Activated CD8-positive, alpha-beta memory T cell treated with anti-CD3 and anti-CD28 coated beads, Interleukin-2, amount 50 U/mL, for 24 hours (primary cell): ENCODE results near the gene IQCF5.
"Not testable (repeated sequence)": the region's sequence is repeated elsewhere in the genome, so short reads cannot be mapped to it uniquely, and the experiment has no call there.

ENCODE experiments used
- DNase-seq: peaks from one replicate; pipeline ENCODE4 v3.0.0-alpha.2; 2020; ENCODE audit errors: extremely low read depth

Gene IQCF5

DNA sequence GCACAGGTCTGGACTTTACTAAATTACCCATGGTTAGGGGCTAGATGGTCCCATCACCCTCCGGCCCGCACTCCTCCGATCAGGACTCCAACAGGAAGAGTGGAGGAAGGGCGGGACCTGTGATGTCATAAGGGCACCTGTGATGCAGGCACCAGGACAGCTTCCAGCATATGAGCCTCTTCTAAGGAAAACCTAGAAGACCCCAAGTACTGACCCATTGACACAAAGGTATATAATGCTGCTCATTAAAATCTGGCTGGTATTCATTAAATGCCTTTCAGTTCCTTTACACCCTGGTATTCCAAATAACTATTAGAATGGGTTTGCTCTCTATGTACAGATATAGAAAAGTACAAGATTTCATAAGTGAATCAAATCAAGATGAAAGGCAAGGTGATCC is at the start of gene IQCF5:
IQCF5 (minus strand) TSS at position 101 of the 400 bp plus-strand sequence; CDS start at position 31, 70 bp downstream.
- no peak for DNase-seq

DNA sequence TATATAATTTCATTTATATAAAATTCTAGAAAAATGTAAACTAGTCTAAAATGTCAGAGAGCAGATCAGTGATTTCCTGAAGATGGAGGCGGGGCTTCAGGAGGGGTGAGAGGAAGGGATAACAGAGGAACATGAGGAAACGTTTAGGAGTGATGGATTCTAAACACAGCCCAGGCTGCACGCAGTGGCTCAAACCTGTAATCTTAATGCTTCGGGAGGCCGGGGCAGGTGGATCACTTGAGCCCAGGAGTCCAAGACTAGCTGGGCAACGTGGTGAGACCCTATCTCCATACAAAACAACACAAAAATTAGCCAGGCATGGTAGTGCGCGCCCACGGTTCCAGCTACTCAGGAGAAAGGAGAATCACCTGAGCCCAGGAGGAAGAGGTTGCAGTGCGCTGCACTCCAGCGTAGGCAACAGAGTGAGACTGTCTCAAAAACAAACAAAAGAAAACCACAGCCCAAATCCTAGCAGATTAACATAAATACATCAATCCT is 45.7 kb upstream of the IQCF5 start:
- DNase-seq: no peak

DNA sequence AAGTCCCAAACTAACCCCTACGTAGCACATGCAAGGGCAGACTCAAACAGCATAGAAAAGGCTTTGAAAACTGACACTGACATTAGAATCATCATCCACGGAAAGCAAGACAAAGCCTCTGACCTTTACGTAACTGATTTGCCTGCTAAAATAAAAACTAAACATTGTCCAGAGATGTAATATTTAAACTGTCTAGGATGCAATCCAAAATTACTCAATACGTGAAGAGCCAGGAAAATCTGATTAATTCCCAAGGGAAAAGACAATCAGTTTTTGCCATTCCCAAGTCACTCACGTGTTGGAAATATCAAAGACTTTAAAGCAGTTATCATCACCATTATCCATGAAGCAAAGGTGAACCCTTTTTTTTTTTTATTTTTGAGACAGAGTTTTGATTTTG is 41.0 kb upstream of the IQCF5 start:
- DNase-seq: no peak

DNA sequence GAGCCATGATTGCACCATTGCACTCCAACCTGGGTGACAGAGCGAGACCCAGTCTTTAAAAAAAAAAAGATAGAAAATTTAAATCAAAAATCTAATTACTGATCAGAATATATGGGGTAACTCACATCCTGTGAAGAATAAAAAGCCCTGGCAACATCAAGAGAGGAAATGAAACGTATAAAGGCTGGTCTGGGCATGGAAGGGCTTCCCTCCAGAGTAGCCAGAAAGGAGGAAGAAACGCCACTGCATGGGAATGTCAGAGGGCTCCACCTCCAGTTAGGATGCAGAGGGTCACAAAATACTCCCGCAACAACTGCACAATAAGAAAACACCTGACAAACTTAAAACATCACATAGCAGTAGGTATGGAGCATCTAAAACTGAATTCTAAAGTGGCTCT is 32.6 kb upstream of the IQCF5 start:
- no peak for DNase-seq

DNA sequence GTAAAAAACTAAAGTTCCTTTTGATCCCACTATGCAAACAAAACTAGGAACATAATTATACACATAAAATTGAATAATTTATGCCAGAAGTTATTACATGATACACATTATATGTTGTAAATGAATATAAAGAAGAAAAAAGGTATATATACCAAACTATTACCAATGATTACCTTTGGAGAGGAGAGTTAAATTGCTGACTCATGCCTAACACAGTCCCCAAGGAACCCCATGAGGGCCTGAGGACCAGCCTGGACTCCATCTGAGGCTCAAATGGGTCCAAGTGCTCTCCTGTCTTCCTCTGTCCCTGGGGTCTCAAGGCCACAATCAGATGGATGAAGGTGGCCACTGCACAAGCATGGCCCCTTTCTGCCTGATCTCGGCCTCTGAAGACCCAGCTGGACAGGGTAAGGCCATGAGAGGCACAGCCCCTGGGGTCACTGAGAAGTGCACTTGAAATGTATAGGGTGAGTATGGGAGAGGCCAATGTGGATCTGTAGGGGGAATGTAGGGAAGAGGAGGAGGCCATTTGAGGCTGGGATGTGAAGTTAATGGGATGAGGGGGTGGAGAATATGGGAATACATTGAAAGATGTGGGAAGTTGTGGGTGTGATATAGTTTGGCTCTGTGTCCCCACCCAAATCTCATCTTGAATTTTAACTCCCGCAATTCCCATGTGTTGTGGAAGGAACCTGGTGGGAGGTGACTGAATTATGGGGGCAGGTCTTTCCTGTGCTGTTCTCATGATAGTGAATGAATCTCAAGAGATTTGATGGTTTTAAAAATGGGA is 28.8 kb upstream of the IQCF5 start:
- no peak for DNase-seq

DNA sequence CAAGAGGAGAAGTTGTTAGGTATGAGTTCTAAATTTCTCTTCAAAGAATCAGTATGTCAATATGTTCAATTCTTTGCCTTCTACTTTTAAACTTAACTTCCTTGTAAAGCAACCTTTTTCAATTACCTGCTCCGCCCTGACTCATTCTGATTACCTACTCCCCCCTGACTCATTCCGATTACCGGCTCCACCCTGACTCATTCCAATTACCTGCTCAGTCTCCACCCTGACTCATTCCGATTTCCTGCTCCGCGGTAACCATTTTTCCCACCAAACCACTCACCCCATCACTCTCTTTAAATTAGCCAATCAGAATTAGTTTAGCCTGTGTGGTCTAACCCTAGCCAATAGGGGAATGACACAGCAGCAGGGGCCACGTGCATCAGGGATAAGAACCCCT is 27.0 kb upstream of the IQCF5 start:
- DNase-seq: not testable (repeated sequence)

DNA sequence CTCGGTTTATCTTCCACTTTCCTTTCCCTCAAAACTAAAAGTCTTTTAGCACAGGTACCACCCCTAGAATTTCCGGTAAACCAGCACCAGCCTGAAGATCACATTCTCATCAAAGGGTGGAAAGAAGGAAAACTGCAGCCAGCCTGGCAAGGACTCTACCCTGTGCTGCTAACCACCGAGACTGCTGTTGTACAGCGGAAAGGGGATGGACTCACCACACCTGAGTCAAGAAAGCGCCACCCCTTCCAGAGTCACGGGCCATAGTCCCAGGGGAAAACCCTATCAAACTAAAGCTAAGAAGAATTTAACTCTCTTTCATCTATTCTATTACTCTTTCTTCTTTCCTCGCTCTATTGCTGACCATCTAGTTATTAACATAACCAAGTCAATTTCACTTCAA is 24.6 kb upstream of the IQCF5 start:
- not testable (repeated sequence) for DNase-seq

DNA sequence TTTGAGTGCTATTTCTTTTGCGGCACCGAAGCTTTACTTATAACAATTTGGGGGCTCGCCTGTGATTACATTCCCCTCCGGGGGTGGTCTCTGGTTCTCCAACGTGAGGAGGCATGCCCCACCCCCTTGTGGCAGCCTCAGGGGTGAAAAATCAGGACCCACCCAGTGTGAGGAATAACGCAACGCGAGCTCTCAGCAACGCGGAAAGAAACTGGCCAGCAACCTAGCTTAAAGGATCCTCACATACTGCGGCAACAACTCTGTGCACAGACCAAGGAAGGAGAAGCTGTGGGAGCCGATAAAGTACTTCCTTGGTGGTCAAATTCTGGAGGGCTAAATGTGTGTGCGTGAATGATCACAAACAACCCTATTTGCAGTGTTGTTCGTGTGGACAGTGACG is 22.0 kb upstream of the IQCF5 start:
- no peak for DNase-seq

DNA sequence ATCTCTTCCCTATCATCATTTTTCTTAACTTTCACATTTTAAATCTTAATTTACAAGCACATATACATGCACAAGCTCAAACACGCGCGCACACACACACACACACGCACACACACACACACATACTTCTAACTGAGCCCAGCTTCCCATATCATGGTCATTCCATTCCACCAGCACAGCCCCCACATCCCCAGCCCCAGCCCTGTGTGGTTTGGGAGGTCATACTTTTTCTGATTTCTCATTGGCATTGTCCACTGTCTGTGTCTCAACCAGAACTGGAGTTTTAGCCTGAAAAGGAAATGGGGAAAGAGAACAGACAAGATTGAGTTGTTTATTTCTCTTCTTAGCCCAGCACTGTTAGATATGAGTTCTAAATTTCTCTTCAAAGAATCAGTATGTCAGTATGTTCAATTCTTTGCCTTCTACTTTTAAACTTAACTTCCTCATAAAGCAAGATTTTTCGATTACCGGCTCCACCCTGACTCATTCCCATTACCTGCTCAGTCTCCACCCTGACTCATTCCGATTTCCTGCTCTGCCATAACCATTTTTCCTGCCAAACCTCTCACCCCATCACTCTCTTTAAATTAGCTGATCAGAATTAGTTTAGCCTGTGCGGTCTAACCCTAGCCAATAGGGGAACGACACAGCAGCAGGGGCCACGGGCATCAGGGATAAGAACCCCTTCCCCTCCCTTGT is 21.4 kb upstream of the IQCF5 start:
- no peak for DNase-seq

DNA sequence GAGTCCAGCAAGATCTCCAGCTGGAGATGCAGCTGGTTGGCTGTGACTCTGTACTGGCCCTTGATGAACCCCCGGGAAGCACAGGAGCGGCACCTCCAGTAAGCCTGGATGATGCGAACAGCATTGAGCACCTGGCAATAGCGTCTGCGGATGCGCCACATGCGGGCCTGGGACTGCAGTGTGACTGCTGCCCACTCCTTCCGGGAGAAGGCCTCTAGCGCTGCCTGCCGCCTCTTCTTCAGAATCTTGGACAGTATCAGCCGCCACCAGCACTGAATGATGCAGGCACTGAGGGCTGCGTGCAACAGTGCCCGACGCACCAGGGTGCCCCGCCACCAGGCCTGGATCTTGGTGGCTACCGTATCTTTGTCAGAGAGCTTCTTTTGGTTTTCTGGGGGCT is 19.5 kb upstream of the IQCF5 start:
- DNase-seq: no peak

DNA sequence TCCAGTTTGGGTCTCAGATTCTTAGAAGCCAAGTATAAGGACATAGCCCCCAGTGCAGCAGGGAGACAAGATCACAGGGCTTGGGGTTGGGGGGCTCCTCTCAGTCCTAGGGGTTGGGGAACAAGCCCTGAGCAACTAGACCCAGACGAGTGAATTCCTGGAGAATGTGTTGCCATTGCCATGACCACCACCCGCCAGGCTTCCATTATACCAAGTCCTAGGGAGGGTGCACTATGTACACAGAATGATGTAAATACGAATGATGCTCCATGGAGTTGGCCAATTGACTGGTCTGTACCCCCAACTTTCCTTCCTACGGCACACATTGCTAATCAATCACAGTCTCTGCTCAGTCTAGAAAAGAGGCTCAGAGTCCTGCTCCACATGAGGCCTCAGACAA is 19.0 kb upstream of the IQCF5 start:
- DNase-seq: no peak

DNA sequence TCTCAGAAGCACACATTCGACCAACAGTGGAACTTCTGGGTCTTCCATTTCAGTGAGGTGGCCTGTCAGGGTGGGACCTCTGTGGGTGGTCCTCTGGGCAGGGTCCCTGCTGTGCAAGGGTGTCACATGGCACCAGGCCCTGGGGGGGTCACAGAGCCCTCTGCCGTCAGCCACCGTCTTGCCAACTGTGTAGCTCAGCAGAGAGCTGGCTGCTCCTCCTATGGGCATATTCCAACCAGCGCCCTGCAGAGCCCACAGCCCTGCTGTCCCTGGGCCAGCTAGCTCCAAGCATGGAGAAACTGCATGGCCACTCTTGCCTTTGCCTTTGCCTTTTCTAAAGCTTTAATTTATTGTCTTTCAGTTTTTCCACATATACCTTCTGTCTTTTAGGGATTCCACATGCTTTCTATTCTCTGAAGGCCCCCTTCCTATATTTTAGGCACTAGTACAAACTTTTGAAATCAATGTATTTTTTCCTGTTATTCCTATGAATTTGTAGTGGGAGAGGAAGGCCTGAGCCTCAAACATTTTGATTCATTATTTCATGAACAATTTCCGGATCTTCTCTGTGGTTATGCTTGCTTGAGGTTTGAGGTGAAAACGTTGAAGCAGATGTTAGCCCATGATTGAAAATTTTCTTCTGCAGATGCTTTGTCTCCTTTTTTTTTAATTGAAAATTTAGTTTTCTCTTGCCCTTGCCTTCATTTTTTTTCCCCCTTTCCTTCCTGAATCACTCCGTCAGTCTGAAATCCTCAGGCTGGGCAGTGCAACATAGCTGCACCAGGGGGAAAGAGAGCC is 16.0 kb upstream of the IQCF5 start:
- no peak for DNase-seq

DNA sequence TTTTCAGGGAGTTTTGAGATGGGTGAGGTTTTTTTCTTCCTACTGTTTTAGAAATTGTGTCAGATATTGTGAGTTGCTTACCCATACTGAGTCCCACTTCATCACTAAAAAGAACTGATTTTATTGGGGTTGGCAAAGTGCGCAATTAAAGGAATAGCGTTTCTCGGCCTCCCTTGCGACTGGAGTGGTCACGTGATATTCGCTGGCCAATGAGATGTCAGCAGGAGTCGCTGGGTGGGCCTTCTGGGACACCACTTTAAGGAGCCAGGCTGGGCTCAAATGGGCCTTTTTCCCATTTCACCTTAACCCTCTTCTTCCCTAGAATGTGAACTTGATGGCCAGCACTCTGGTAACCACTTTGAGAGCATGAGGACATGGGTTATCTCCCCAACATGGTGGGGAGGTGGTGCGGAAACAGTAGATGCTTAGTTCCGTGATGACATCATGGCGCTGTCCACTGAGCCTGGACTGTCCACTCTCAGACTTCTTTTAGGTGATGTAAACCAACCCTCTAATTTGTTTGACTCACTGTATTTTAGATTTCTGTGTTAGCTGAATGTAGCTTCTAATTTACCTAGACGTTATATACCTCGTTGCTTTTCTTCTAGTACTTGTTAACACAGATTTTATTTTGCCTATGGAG is 13.2 kb upstream of the IQCF5 start:
- DNase-seq: no peak

DNA sequence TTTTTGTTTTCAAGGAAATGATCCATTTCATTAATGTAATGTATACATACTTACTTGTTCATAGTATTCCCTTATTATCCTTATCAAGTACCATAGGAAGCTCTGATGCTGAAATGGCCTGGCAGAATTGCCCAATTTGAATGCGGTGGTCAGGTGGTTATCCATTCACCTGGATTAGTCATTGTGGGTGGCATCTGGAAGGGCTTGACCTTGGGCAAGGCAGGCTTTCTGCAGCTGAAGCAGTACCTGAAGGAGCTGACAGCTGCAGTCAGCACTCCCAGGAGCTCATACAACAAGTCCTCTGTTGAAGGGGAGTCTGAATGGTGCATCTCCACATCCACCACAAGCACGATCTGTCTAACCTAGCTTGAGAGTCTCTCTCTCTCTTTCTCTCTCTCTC is 12.2 kb upstream of the IQCF5 start:
- no peak for DNase-seq

DNA sequence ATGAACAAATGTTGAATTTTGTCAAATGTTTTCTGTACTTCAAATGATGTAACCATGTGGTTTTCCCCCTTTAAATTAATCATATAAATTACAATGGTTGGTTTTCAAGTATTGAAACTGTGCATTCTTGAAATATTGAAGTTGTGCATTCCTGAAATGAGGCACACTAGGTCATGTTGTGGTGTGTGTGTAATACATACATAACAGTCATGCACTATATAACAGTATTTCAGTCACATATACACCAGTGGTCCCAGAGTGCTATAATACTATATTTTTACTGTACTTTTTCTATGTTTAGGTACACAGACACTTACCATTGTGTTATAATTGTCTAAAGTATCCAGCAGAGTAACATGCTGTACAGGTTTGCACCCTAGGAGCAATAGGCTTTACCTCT is 11.0 kb upstream of the IQCF5 start:
- DNase-seq: no peak

DNA sequence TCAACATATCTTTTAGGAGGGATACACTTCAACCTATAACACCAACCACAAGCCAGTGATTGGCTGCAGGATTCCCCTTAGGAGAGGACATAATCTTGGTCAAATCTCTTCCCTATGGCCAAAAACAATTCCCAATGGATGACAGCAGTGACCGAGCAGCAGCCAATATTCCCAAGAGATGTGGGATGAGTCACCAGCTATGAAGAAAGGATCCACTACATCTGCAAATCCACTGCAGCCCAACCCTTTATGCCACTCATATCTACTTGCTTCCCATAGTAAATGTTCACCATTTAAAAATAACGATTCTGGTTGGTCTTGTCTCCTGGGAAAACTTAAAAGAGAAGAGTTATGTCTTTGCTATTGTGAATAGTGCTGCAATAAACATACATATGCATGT is 4.5 kb upstream of the IQCF5 start:
- no peak for DNase-seq

DNA sequence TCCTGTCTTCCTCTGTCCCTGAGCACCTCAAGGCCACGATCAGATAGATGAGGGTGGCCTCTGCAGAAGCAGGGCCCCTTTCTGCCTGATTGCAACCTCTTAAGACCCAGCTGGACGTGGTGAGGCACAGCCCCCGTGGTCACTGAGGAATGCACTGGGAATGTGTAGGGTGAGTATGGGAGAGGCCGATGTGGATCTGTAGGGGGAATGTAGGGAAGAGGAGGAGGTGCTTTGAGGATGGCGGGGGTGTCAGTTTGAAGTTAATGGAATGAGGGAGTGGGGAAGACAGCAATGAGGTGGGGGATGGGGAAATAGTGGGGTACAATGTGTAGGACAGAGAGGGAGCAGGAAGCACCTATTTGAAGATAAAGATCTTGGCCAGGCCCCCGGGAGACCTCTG is 785 bp upstream of the IQCF5 start:
- DNase-seq: no peak

DNA sequence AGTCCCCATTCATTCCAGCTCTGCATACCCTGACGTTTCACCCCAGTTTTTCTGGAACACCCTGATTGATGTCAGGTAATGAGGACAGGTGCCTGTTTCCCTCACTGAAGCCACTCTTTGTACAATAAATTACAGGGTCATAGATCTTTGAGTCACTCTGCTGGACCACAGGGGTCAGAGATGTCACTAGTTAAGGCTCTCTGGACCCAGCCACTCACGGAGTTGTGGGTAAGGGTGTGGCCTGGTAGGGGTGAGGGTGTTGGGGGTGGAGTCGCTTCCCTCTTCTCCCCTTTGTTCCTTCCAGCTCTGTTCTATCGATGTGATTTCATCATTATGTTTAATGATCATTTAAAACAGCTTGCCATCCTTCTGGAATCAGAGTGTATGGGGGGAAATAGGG is 512 bp downstream of the IQCF5 start:
- DNase-seq: no peak

DNA sequence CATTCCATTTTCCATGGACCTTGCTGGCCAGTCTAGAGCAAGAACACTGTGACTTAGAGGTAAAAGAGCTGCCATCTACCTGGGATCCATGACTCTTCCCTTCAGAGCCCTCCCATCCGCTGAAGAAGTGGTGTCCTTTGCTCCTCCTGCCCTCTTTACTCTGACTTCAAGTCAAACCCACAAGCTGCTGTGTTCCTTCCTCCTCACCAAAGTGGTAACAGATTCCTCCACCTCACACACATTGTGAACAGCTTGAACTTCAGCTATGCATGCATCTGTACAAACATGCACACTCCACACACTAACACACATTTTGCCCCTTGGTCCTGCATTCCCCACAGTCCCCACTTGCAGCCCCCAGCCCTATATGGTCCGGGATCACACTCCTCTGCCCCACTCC is 990 bp downstream of the IQCF5 start:
- DNase-seq: no peak

DNA sequence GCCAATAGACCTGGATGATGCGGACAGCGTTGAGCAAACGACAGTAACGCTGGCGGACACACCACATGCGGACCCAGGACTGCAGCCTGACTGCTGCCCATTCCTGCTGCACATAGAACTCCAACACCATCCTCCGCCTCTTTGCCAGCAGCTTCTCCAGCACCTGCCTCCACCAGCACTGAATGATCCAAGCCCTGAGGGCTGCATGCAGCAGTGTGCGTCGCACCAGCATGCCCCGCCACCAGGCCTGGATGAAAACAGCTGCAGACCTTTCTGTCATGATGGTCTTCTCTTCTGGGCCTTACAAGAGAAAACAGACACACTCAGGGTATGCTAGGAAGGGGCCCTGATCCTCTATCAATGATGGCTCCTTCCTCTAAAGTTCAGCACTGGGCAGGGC is 1.5 kb downstream of the IQCF5 start:
- no peak for DNase-seq

DNA sequence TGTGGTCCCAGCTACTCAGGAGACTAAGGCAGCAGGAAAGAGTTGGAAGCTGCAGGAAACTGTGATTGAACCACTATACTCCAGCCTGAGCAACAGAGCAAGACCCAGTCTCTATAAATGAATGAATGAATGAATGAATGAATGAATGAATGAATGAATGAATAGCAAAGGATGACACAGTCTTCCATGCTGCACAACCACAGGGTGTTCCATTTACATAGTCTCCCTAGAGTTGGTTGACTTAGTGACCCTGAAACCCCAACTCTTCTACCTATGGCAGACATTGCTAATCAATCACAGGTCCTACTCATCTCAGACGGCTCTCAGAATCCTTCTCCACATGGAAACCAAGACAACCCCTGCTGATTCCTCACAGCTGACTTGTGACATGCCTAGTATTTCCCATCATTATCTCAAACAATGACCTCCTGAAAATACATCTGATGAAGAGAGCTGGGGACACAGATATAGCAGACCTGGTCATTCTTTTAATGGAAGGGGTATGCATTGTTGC is 2.1 kb downstream of the IQCF5 start:
- DNase-seq: no peak

DNA sequence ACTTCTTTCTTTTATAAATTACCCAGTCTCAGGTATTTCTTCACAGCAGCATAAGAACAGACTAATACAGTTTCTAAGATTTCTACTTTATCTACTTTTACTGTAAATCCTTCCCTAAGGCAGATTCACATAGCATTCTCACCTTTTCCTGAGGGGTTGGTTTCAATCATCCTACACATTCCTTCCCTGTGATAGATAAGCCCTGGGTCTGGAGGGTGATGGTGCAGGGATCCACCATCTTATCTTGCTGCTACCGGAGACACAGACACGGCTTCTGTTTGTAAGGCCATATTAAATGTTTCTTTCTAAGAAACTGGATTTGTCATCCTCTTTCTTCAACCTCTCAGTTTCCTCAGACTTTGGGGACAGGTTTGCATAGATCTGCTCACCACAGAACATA is 6.1 kb downstream of the IQCF5 start:
- no peak for DNase-seq
